Gastroesophageal sphincter (tissue), 3 donors: ENCODE measurements around the gene ARID1B.

Experiments used
- CTCF ChIP-seq, 4 experiments: fragments of 200-600 bp in 2 of 4; fragments of 450-650 bp in 2 of 4; sonication (generic) in 1 of 4; IDR thresholded peaks; one replicate each; pipeline ENCODE4 v1.5.1; 2017 to 2019; ENCODE audit warnings: antibody characterized with exemption in 4 of 4, mild to moderate bottlenecking in 2 of 4, moderate library complexity in 2 of 4
- EP300 ChIP-seq: sonication (generic); formaldehyde crosslinking; IDR thresholded peaks from one replicate; pipeline ENCODE4 v1.6.1; 2017; ENCODE audit warnings: antibody characterized with exemption, mild to moderate bottlenecking
- POLR2A ChIP-seq, 2 donors: fragments of 450-650 bp; IDR thresholded peaks; one replicate each; pipeline ENCODE4 v1.6.1; 2017; ENCODE audit warnings: antibody characterized with exemption in 2 of 2, mild to moderate bottlenecking in 2 of 2, moderate library complexity in 1 of 2
- POLR2AphosphoS5 ChIP-seq: sonication (generic); formaldehyde crosslinking; IDR thresholded peaks from one replicate; pipeline ENCODE4 v1.6.1; 2017; ENCODE audit warnings: antibody characterized with exemption

GRCh38 chr6:156924246-156924645 lies 147.1 kb downstream of the ARID1B start:
- TF ChIP-seq CTCF (IDR thresholded peaks at IDR 0.05) (no peak), POLR2AphosphoS5 (no peak), EP300 (no peak), POLR2A (IDR thresholded peaks at IDR 0.05) (no peak)
